ENCODE results near the gene TDP2.

- TF ChIP-seq, protein P1, sequence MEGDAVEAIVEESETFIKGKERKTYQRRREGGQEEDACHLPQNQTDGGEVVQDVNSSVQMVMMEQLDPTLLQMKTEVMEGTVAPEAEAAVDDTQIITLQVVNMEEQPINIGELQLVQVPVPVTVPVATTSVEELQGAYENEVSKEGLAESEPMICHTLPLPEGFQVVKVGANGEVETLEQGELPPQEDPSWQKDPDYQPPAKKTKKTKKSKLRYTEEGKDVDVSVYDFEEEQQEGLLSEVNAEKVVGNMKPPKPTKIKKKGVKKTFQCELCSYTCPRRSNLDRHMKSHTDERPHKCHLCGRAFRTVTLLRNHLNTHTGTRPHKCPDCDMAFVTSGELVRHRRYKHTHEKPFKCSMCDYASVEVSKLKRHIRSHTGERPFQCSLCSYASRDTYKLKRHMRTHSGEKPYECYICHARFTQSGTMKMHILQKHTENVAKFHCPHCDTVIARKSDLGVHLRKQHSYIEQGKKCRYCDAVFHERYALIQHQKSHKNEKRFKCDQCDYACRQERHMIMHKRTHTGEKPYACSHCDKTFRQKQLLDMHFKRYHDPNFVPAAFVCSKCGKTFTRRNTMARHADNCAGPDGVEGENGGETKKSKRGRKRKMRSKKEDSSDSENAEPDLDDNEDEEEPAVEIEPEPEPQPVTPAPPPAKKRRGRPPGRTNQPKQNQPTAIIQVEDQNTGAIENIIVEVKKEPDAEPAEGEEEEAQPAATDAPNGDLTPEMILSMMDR (conservative IDR thresholded peaks at IDR 0.05 in 1 of 2, IDR thresholded peaks at IDR 0.05 in 1 of 2; ENCODE audit: low read depth in 1 of 2, low read length in 2 of 2) = no peak
- no peak for TF ChIP-seq EZH2 (IDR thresholded peaks at IDR 0.05; ENCODE audit: low read length, missing control alignments)
Observed at GRCh38 chr6:24621626-24622289, 44.9 kb downstream of the TDP2 start.

All from fibroblast of lung (primary cell).